Measurements from ENCODE around the gene ERCC5. TPM values are rescaled to one million over a fixed set of nuclear protein-coding genes. Genes with fewer than 3 reads are reported as not detected.

Gene ERCC5
- total and polyA plus RNA-seq, 9 of the 15 experiments (the other 6 are each of a cell fraction or from before 2014, with no cell fraction given) = 7.4 to 43.1 (median 33.9) TPM

GRCh38 chr13:102800145-102801041 lies 45.4 kb upstream of the ERCC5 start (continued):
- TF ChIP-seq CHD4 (IDR thresholded peaks at IDR 0.05; ENCODE audit: insufficient read depth, insufficient replicate concordance, low read depth, low read length, poor library complexity, severe bottlenecking) (no peak), MCM7 (IDR thresholded peaks at IDR 0.05) (no peak), MTA3 (IDR thresholded peaks at IDR 0.05; ENCODE audit: borderline replicate concordance) (no peak; the same call in 1 of the 2 replicates), MXI1 (IDR thresholded peaks at IDR 0.05; ENCODE audit: low read depth, low read length) (0 out of 2 replicates have a peak, but pooled peaks have one; percentile 31), HDAC8 (tag; IDR thresholded peaks at IDR 0.05) (no peak), RFX7 (CRISPR knock-in tag; IDR thresholded peaks at IDR 0.05) (no peak), FOXM1 (IDR thresholded peaks at IDR 0.05; ENCODE audit: low read depth) (no peak), FOXM1 (CRISPR knock-in tag; IDR thresholded peaks at IDR 0.05; ENCODE audit: low read depth) (no peak), ARID3B (CRISPR knock-in tag; IDR thresholded peaks at IDR 0.05; ENCODE audit: borderline replicate concordance) (no peak), ATF2 (CRISPR knock-in tag; IDR thresholded peaks at IDR 0.05) (no peak), RBM15 (IDR thresholded peaks at IDR 0.05; ENCODE audit: insufficient read depth, low read length) (no peak), ZFP1 (CRISPR knock-in tag; IDR thresholded peaks at IDR 0.05) (no peak), NKRF (IDR thresholded peaks at IDR 0.05; ENCODE audit: borderline replicate concordance) (no peak), ARID2 (IDR thresholded peaks at IDR 0.05) (no peak), CTBP1 (IDR thresholded peaks at IDR 0.05; ENCODE audit: borderline replicate concordance) (peak; percentile 46; the same call in 1 of the 2 replicates), TSHZ1 (CRISPR knock-in tag; IDR thresholded peaks at IDR 0.05) (no peak), ZKSCAN3 (CRISPR knock-in tag; IDR thresholded peaks at IDR 0.05) (no peak)
- TF ChIP-seq, protein P1, sequence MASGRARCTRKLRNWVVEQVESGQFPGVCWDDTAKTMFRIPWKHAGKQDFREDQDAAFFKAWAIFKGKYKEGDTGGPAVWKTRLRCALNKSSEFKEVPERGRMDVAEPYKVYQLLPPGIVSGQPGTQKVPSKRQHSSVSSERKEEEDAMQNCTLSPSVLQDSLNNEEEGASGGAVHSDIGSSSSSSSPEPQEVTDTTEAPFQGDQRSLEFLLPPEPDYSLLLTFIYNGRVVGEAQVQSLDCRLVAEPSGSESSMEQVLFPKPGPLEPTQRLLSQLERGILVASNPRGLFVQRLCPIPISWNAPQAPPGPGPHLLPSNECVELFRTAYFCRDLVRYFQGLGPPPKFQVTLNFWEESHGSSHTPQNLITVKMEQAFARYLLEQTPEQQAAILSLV (tag; IDR thresholded peaks at IDR 0.05) = no peak

Data from K562 (cell line).